ENCODE measurements around the gene XBP1.
"Not testable (repeated sequence)": the region's sequence is repeated elsewhere in the genome, so short reads cannot be mapped to it uniquely, and the experiment has no call there.

Gene XBP1

DNA sequence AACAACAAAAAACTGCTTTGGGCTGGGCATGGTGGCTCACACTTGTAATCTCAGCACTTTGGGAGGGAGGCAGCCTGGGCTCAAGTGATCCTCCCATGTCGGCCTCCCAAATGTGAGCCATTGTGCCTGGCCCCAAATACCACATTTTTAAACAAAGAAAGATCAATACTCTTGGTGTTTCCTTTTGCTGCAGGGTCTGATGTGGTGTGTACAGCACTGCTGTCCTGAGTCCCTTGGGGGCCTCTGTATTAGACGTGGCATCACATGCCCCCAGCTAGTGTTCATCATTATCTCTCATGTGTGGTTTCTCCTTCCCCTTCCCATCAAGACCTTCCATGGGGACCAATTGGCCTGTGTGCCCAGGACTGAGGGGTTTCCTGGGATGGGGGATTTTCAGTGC lies 20.5 kb upstream of the XBP1 start:
- in situ Hi-C loops (cut with MboI; ENCODE audit: low pct_unique_long_range_greater_than_20kb, low sequenced_read_pairs) = loop anchor here (10.0 kb wide), 1 partner anchor 216 kb away; no protein-coding TSS in a partner anchor
- DNase-seq = no peak

DNA sequence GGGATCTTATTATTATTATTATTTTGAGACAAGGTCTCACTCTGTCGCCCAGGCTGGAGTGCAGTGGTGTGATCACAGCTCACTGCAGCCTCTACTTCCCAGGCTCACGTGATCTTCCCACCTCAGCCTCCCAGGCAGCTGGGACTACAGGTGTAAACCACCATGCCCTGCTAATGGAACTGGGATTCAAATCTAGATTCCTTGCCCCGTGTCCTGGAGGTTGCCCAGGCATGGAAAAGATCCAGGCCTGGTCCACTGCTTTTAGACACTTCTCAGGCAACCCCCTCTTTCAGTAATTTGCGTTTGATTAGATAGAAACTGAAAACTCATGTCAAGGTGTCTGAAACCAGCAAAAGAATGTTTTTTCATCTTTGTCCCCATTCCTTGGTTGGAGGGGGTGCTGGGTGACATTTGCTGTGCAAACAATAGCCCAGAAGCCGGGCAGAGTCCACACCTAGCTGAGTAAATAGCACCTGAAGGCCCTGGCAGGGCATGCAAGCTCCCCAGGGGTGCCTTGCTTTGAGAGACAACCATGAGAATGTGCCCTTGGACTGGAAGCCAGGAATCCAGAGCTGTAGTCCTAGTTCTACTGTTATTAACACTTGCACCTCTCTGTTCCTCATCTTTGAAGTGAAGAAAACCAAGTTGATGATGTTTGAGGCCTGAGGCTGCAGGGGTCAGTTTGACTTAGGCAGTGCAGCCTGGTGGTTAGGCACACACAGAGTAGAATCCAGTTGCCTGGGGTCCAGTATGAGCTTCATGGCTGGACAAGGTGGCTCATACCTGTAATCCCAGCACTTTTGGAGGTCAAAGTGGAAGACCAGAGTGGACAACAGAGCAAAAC lies 19.1 kb upstream of the XBP1 start:
- no peak for DNase-seq
- in situ Hi-C loops (cut with MboI; ENCODE audit: low pct_unique_long_range_greater_than_20kb, low sequenced_read_pairs) = loop anchor here (10.0 kb wide), 1 partner anchor 215 kb away; no protein-coding TSS in a partner anchor

DNA sequence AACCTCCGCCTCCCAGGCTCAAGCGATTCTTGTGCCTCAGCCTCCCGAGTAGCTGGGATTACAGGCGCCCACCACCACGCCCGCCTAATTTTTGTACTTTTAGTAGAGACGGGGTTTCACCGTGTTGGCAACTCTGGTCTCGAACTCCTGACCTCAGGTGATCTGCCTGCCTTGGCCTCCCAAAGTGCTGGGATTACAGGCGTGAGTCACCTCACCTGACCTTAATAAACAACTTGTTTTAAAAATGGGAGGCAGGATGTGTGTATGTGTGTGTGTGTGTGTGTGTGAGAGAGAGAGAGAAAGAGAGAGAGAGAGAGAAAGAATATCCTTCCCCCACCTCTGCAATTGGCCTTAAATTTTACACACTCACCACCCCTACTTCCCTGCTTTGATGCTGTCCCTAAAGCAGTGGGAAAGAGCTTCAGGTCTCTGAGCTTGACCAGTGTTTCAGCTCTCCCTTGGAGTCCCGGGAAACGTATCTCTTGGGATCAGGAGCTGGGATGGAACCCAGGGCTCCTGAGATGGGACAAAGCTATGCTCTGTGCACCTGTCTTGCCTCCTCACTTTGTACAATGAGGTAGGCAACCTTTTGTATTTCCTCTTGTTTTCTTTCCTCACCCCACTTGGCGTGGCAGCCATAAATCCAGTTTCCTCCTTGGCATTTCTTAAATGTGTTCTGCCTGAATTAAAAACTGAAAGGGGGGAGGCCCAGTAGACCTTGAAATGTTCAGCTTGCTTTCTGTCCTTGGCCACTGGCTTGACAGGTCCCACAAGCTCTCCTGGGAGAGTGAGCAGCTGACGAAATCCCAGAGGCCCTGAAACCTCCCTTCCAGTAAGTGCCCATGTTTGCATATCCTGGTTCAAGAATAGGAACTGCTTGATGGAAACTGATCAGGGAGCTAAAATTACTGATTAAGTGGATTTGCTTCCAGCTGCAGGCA lies 17.8 kb upstream of the XBP1 start:
- DNase-seq = no peak
- in situ Hi-C loops (cut with MboI; ENCODE audit: low pct_unique_long_range_greater_than_20kb, low sequenced_read_pairs) = no loop called here

DNA sequence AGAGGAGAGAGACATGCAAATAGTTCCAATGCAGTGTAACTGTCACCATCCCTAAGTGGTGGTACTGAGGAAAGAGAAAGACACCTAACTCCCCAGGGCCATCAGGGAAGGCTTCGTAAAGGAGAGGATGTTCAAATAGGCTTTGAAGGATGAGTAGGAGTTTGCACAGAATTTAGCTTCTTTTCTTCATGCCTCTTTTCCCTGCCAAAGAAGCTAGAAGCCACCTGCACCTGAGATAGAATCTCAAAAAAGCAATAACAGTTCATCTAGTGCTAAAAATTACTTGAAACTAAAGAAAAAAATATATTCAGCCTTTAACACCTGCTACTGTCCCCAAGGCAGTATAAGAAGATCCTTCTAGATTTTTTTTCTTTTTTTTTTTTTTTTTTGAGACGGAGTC lies 16.7 kb upstream of the XBP1 start:
- no peak for DNase-seq
- in situ Hi-C loops (cut with MboI; ENCODE audit: low pct_unique_long_range_greater_than_20kb, low sequenced_read_pairs) = no loop called here

DNA sequence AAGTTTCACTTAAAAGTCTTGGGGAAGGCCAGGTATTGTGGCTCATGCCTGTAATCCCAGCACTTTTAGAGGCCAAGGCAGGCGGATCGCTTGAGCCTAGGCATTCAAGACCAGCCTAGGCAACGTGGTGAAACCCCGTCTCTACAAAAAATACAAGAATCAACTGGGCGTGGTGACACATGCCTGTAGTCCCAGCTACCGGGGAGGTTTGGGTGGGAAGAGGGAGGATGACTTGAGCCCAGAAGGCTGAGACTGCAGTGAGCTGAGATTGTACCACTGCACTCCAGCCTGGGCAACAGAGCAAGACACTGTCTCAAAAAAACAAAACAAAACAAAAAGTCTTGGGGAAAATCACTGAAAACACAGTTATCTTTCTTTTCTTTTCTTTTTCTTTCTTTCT lies 15.4 kb upstream of the XBP1 start:
- in situ Hi-C loops (cut with MboI; ENCODE audit: low pct_unique_long_range_greater_than_20kb, low sequenced_read_pairs) = no loop called here

DNA sequence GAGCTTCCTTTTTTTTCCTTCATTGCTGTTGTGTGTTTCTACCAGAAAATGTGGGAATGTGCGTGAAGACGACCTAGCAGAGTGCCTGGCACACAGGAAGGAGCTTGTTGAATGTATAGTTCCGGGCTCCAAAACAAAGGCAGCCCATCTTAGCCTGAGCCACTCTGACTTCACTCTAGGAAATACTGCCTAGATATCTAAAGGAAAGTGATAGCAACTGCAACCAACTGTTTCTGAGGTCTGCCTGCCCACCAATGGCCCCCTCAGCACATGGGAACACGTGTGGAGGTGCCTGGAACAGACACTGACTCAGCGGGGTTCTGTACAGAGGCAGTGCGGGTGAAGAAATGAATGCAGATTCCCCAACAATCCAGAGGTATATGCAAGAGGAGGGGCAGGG lies 14.7 kb upstream of the XBP1 start:
- in situ Hi-C loops (cut with MboI; ENCODE audit: low pct_unique_long_range_greater_than_20kb, low sequenced_read_pairs) = no loop called here
- DNase-seq = peak; percentile 57

More for the DNA sequence above, 15.4 kb upstream of the XBP1 start:
- no peak for DNase-seq

DNA sequence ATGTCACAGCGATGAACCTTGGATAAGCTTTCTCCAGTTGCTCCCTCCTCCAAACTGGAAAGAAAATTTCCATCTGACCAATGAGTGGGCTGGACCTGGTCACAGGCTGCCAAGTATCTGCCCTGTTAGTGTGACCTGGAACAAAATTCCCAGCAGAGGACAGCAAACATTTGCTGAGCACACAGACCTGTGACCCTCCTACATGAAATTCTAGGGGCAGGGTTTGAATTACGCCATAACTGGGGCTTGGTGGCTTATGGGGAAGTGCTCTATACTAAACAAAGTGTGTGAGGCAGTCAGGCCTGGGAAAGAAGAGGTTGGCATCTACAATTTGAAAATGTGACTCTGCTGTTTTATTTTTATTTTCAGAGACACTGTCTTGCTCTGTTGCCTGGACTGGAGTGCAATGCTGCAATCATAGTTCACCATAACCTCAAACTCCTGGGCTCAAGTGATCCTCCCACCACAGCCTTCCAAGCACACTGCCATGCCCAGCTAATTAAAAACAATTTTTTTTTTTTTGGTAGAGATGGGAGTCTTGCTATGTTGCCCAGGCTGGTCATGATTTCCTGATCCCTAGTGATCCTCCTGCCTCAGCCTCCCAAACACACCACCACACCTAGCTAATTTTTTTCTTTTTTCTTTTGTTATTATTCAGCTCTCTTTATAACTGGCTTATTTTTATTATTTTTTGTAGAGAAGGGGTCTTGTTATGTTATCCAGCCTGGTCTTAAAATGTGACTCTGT lies 13.6 kb upstream of the XBP1 start:
- in situ Hi-C loops (cut with MboI; ENCODE audit: low pct_unique_long_range_greater_than_20kb, low sequenced_read_pairs) = no loop called here
- peak; percentile 81 for DNase-seq

DNA sequence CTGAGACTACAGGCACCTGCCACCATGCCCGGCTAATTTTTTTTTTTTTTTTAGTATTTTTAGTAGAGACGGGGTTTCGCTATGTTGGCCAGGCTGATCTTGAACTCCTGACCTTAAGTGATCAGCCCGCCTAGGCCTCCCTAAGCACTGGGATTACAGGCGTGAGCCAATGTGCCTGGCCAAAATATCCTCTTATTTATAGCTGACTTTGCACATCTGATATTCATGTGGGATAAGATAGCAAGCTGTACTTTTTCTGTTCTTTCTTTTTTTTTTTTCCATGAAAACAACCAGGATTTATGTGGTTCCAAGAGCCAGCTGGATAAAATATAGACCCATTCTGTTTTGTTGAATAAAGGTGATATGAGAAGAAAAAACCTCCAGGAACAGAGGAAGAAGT lies 12.1 kb upstream of the XBP1 start:
- no peak for DNase-seq
- in situ Hi-C loops (cut with MboI; ENCODE audit: low pct_unique_long_range_greater_than_20kb, low sequenced_read_pairs) = no loop called here

DNA sequence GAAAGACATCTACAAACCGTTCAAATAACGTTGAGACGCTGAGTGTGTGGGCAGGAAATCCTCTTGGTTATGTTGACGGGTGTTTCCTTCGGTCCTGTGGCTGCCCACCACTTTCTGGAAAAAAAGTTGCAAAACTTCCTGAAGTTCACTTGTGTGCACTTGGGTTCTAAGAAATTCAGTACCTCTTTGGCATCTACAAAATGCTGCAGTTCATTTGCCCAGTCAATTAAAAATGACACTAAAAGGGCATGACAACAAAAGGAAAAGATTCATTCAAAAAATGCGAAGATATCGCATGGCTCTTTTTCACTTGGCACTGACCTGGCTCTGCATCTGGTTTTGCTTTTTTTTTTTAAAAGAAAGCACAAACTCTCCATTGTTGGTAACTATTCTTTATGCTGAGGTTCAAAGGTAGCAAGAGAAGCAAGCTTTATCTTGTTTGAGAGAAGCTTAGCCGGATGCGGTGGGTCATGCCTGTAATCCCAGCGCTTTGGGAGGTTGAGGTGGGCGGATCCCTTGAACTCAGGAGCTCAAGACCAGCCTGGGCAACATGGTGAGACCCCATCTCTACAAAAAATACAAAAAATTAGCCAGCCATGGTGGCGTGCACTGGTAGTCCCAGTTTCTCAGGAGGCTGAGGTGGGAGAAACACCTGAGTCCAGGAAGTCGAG lies 10.6 kb upstream of the XBP1 start:
- in situ Hi-C loops (cut with MboI; ENCODE audit: low pct_unique_long_range_greater_than_20kb, low sequenced_read_pairs) = no loop called here

DNA sequence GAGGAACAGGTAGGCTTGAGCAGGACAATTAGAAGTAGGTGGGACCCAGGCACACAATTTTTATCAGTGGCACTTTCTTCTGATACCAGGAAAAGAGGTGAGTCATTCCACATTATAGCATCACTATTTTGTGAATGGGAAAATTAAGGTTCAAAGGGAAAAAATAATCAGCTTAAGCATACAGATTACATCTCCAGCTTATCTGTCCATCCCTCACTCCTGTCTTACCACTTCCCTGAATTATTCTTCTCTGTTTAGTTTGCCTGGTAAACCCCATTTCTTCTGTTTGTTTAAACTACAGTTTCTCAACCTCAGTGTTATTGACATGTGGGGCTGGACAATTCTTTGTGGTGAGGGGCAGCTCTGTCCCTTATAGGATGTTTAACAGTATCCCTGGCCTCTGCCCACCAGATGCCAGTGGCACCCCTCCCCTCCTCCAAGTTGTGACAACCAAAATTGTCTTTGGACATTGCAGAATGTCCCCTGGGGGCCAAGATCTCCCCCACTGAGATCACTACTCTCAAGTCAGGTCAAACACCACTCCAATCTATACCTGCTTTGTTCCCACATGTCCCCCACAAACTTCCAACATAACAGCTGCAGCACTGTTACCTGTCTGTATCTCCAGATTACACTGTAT lies 8.5 kb upstream of the XBP1 start:
- peak; percentile 53 for DNase-seq
- in situ Hi-C loops (cut with MboI; ENCODE audit: low pct_unique_long_range_greater_than_20kb, low sequenced_read_pairs) = no loop called here

More for the DNA sequence above, 10.6 kb upstream of the XBP1 start:
- DNase-seq = peak; percentile 97

DNA sequence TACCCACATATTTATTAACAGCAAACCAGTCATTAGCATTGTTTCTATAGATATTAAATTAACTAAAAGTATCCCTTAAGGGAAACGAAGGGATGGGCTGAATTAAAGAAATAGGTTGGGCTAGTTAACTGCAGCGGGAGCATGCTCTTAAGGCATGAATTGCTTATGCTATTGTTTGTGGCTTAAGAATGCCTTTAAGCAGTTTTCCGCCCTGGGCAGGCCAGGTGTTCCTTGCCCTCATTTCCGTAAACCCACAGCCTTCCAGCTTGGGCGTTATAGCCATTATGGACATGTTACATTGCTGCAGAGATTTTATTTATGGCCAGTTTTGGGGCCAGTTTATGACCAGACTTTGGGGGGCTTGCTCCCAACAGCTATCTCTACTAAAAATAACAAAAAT lies 5.1 kb upstream of the XBP1 start:
- in situ Hi-C loops (cut with MboI; ENCODE audit: low pct_unique_long_range_greater_than_20kb, low sequenced_read_pairs); DNase-seq: not testable (repeated sequence)

DNA sequence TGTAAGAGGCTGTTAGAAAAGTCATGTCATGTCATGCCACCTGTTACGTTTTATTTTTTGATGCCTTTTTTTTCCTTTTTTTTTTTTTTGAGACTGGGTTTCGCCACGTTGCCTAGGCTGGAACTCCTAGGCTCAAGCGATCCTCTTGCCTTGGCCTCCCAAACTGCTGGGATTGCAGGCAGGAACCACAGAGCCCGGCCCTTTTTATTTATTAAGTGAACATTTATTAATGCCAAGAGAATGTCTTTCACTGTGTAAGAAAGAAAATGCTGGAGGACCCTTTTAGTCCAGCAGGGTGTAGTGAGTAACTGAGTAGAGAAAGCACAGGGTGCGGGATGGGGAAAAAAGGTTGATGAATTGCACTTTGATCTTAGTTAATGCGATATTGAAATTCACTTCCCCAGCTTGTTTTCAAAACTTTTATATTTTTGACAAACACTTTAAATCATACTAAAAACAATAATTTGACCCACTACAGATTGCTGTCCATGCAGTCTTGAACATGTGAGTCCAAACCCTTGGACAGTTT lies 2.3 kb upstream of the XBP1 start:
- DNase-seq = no peak
- in situ Hi-C loops (cut with MboI; ENCODE audit: low pct_unique_long_range_greater_than_20kb, low sequenced_read_pairs) = no loop called here

DNA sequence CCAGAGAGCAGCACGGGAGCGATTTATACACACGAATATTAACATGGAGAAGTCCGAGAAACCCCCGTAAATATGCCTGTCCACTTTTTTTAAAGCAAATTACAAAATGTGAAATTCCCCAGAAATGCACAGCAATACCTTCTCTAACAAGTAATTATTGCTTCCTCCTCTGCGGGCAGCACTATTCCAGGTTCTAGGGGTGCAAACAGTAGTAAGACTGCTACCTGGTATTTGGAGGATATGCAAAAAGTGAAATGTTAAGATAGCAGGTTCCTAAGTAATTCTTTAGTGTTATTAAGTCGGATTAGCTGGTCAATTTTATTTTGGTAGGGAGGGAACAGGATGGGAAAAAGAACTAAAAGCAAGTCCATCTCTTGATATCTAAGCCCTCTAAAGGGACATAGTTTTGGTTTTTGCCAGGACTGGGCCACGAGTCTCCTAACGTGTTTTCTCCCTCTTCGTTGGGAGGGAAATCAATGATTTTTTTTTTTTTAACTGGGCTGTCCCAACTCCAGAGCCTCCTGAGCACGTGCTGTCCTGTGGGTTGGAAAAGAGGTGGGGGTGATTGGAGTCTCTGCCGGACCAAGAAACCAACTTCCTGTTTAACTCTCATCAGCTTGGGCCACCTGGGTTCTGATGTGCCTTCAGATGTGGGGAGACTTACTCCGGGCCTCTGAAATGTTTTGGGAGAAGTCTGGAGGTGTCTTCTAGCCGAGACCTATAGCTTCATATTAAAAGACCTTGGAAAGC lies 1.7 kb upstream of the XBP1 start:
- in situ Hi-C loops (cut with MboI; ENCODE audit: low pct_unique_long_range_greater_than_20kb, low sequenced_read_pairs) = no loop called here
- peak; percentile 96 for DNase-seq

DNA sequence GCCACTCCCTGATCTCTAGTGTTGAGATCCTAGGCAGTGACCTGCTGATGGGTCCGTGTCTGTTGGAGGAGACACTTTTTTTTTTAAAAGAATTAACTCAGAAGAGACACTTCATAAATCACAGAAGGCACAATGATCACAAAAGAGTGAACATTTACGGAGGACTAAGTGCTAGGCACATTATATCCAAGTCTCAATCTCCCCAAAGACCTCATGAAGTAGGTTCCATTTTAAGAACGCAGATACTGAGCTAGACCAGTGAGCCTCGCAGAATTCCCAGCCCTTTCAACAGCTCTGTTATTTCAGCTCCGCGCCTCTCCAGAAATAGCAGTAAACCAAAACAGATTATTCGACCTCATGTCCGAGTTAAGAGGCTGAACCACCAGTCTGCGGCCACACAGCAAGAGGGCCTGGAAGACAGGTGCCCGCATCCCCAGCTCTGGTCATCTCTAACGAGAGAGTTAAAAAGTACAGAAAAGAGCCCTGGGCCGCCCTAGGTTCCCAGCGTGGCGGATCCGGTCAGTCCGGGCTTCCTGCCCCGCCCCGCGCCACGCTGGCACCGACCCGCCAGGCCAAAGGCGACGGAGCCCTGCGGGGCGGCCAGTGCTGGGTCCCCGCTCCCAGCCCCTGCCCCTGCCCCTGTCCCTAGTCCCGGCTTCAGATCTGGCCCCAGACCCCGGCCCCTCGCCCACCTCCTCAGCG lies 612 bp downstream of the XBP1 start:
- no peak for DNase-seq
- in situ Hi-C loops (cut with MboI; ENCODE audit: low pct_unique_long_range_greater_than_20kb, low sequenced_read_pairs) = no loop called here

DNA sequence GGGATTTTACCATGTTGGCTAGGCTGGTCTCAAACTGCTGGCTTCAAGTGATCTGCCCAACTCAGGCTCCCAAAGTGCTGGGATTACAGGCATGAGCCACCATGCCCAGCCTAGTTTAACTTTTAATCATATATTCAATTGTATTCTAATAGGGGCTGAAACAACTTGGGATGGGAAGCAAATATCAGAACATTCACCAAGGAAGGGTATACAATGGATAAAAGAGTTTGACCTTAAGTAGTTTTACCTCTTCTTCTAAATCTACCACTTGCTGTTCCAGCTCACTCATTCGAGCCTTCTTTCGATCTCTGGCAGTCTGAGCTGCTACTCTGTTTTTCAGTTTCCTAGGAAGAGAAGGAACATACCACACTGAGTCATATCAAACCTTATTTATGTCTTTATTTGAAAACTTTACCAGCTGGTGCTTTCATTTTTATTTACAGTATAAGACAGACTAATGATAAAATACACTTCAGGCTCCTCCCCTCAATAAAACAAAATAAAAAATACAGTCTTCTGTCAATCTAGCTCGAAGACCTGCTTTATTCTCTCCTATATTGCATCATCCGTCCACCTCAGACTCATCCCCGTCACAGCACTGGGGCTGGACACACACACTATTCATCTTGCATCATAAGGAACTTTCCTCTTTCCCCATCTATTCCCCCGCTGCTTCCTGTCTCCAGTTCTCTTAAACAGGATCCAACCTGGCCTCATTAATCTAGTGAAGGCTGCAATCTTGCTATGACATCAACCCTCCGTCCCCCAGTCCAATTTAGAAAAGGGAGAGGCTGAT lies 1.4 kb downstream of the XBP1 start:
- DNase-seq = peak; percentile 77
- in situ Hi-C loops (cut with MboI; ENCODE audit: low pct_unique_long_range_greater_than_20kb, low sequenced_read_pairs) = no loop called here
